ENCODE data around the gene PRRC2B.
"Not testable (repeated sequence)": the region's sequence is repeated elsewhere in the genome, so short reads cannot be mapped to it uniquely, and the experiment has no call there.

GRCh38 chr9:131455655-131456054 lies 61.8 kb downstream of the PRRC2B start:
- TF ChIP-seq CTCF (IDR thresholded peaks at IDR 0.05 in 2 of 3, conservative IDR thresholded peaks at IDR 0.05 in 1 of 3; ENCODE audit: borderline replicate concordance in 1 of 3, insufficient read depth in 1 of 3, low read depth in 2 of 3, low read length in 2 of 3); JUND (IDR thresholded peaks at IDR 0.05); YY1 (IDR thresholded peaks at IDR 0.05; ENCODE audit: extremely low read depth, insufficient replicate concordance, low read depth, low read length); POLR2A (IDR thresholded peaks at IDR 0.05; ENCODE audit: borderline replicate concordance, extremely low read depth, insufficient read depth, insufficient read length); POLR2AphosphoS5 (IDR thresholded peaks at IDR 0.05; ENCODE audit: low read depth, low read length); ZBTB33 (IDR thresholded peaks at IDR 0.05; ENCODE audit: extremely low read depth, insufficient replicate concordance, low read length); SRF (IDR thresholded peaks at IDR 0.05; ENCODE audit: low read depth); EGR1 (IDR thresholded peaks at IDR 0.05; ENCODE audit: low read depth); ZNF274 (IDR thresholded peaks at IDR 0.05; ENCODE audit: low read depth, low read length); RAD21 (IDR thresholded peaks at IDR 0.05; ENCODE audit: low read depth); REST (IDR thresholded peaks at IDR 0.05; ENCODE audit: low read depth): not testable (repeated sequence)

Measured in HCT116 (cell line).